Smooth muscle cell (in vitro differentiated cells): ENCODE measurements around the gene ZBTB39. TPM values are rescaled to one million over a fixed set of nuclear protein-coding genes. Genes with fewer than 3 reads are reported as not detected.

Experiments
- DNase-seq: peaks from one replicate; lab custom pipeline; 2025; ENCODE audit not compliant: unreplicated experiment; lab: John Stamatoyannopoulos, UW
- H2AFZ ChIP-seq: fragments of 200-600 bp; sonication (generic); 2 replicates; pipeline ENCODE4 v1.6.0; 2016; ENCODE audit warnings: antibody characterized with exemption, low read depth, mild to moderate bottlenecking
- H3F3A ChIP-seq: fragments of 200-600 bp; sonication (generic); 2 replicates; pipeline ENCODE4 v1.6.0; 2017; ENCODE audit warnings: antibody characterized with exemption, low read depth
- H3K27ac ChIP-seq: fragments of 200-600 bp; sonication (generic); 2 replicates; pipeline ENCODE4 v1.5.1; 2016; ENCODE audit warnings: low read depth, mild to moderate bottlenecking
- H3K27me3 ChIP-seq: fragments of 200-600 bp; sonication (generic); 2 replicates; pipeline ENCODE4 v1.6.1; 2016; ENCODE audit warnings: low read depth, mild to moderate bottlenecking
- H3K36me3 ChIP-seq: fragments of 200-600 bp; sonication (generic); 2 replicates; pipeline ENCODE4 v1.5.1; 2016; ENCODE audit warnings: low read depth
- H3K4me1 ChIP-seq: fragments of 200-600 bp; sonication (generic); 2 replicates; pipeline ENCODE4 v1.5.1; 2016; ENCODE audit warnings: low read depth
- H3K4me2 ChIP-seq: fragments of 200-600 bp; sonication (generic); 2 replicates; pipeline ENCODE4 v1.6.0; 2016; ENCODE audit warnings: mild to moderate bottlenecking
- H3K4me3 ChIP-seq: fragments of 200-600 bp; sonication (generic); 2 replicates; pipeline ENCODE4 v1.5.1; 2016; ENCODE audit warnings: mild to moderate bottlenecking
- H3K79me2 ChIP-seq: fragments of 200-600 bp; sonication (generic); 2 replicates; pipeline ENCODE4 v1.6.0; 2016; ENCODE audit warnings: low read depth, mild to moderate bottlenecking
- H3K9ac ChIP-seq: fragments of 200-600 bp; sonication (generic); 2 replicates; pipeline ENCODE4 v1.6.0; 2016; ENCODE audit warnings: low read depth
- H3K9me3 ChIP-seq: fragments of 200-600 bp; sonication (generic); replicated peaks from 2 replicates; pipeline ENCODE4 v1.5.1; 2016; ENCODE audit warnings: low read depth
- H4K20me1 ChIP-seq: fragments of 200-600 bp; sonication (generic); 2 replicates; pipeline ENCODE4 v1.6.0; 2016; ENCODE audit warnings: low read depth
- WGBS: methylation state at CpG from one replicate; pipeline ENCODE4 v1.1.7; 2016; ENCODE audit warnings: low lambda C conversion rate; 5-methylcytosine and 5-hydroxymethylcytosine counted together
- polyA plus RNA-seq: library from polyadenylated mRNA; unstranded; fragments of >200 nt; fragmentation: Nextera tagmentation; extraction: Ambion mirVana; gene quantifications from 2 replicates; pipeline ENCODE4 v1.2.1, GENCODE V29; 2016
- total RNA-seq: library from RNA; depleted of rRNA; stranded (reverse); fragments of >200 nt; gene quantifications from 2 replicates; pipeline ENCODE4 v1.2.3, GENCODE V29; 2014
- TF ChIP-seq, protein P1 (sequence below): fragments of 200-600 bp; sonication (generic); IDR thresholded peaks from 2 replicates; pipeline ENCODE4 v1.5.1; 2017; ENCODE audit warnings: borderline replicate concordance, mild to moderate bottlenecking, antibody characterized with exemption; ENCODE audit not compliant: insufficient read depth, poor library complexity, severe bottlenecking

ZBTB39 gene
- total and polyA plus RNA-seq, 2 experiments from 2014 or later = 3.6 to 8.5 TPM

- no peak overlapping the region for H2AFZ ChIP-seq
- H3K79me2 ChIP-seq = no peaks in the 10 kb centered on the region
- no peak overlapping the region for H3K9ac ChIP-seq
- peaks cover 6% of the 10 kb centered on the region for H3K4me1 ChIP-seq
- no peak overlapping the region for H3K4me3 ChIP-seq
- no peak overlapping the region for H3K4me2 ChIP-seq
- DNase-seq = no peak
- TF ChIP-seq, protein P1, sequence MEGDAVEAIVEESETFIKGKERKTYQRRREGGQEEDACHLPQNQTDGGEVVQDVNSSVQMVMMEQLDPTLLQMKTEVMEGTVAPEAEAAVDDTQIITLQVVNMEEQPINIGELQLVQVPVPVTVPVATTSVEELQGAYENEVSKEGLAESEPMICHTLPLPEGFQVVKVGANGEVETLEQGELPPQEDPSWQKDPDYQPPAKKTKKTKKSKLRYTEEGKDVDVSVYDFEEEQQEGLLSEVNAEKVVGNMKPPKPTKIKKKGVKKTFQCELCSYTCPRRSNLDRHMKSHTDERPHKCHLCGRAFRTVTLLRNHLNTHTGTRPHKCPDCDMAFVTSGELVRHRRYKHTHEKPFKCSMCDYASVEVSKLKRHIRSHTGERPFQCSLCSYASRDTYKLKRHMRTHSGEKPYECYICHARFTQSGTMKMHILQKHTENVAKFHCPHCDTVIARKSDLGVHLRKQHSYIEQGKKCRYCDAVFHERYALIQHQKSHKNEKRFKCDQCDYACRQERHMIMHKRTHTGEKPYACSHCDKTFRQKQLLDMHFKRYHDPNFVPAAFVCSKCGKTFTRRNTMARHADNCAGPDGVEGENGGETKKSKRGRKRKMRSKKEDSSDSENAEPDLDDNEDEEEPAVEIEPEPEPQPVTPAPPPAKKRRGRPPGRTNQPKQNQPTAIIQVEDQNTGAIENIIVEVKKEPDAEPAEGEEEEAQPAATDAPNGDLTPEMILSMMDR = no peak
- no peaks in the 10 kb centered on the region for H3K27me3 ChIP-seq
- peaks cover 12% of the 10 kb centered on the region for H3F3A ChIP-seq
- WGBS = 90% methylated on average over 8 of the region's 8 CpGs
- no peaks in the 10 kb centered on the region for H4K20me1 ChIP-seq
- H3K36me3 ChIP-seq = no peaks in the 10 kb centered on the region
- no peak overlapping the region for H3K27ac ChIP-seq
- H3K9me3 ChIP-seq = no peaks in the 10 kb centered on the region
Observed at GRCh38 chr12:56991319-56992246, 14.8 kb downstream of the ZBTB39 start.

DNA sequence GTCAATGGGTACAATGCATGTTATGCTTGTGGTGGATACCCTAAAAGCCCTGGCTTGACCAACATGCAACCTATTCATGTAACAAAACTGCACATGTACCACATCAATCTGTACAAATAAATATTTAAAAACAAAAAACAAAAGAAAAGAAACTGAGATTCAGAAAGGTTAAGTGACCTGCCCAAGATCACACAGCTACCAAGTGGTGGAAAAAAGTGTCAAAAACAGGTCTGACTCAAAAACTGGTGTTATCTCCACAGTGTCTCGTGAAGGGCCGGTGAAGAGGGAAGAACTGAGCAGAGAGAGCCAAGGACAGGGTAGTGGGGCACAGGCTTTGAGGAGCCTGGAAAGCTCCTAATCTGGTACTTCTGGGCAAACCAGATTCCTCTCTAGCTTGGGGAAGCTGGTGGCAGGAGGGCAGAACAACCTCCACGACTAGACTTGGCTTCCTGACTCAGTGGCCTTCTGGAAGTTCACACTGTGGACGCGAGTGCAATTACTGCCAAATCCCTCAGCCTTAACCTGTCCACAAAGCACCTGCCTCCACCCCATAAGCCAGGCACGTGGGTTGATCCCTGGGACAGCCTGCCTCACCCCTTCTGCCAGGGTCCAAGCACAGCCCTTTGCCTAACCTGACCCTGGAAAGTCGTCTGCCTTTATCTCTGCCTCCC is 15.6 kb downstream of the ZBTB39 start:
- Histone ChIP-seq H3K27ac (no peak overlapping the region), H4K20me1 (no peaks in the 10 kb centered on the region), H2AFZ (no peak overlapping the region), H3K36me3 (no peaks in the 10 kb centered on the region), H3K4me2 (no peak overlapping the region), H3K4me1 (peaks cover 6% of the 10 kb centered on the region), H3K79me2 (no peaks in the 10 kb centered on the region), H3F3A (peaks cover 19% of the 10 kb centered on the region), H3K9me3 (no peaks in the 10 kb centered on the region), H3K27me3 (no peaks in the 10 kb centered on the region), H3K9ac (no peak overlapping the region), H3K4me3 (no peak overlapping the region)
- TF ChIP-seq, protein P1 = no peak
- WGBS = 81% methylated on average over 7 of the region's 7 CpGs
- no peak for DNase-seq

DNA sequence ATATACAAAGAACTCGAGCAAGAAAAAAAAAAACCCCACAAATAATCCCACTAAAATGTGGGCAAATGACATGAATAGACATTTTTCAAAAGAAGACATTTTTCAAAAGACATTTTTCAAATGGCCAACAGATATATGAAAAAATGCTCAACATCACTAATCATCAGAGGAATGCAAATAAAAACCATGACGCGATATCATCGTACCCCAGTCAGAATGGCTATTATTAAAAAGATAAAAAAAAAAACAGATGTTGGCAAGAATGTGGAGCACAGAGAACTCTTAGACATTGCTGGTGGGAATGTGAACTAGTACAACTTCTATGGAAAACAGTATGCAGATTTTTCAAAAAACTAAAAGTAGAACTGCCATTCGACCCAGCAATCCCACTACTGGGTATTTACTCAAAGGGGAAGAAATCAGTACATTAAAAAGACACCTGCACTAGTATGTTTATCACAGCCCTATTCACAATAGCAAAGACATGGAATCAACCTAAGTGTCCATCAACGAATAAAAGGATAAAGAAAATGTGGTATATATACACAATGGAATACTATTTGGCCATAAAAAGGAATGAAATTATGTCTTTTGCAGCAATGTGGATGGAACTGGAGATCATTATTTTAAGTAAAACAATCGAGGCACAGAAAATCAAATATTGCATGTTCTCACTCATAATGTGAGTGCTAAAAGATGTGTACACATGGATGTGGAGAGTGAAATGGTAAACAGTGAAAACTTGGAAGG is 16.3 kb downstream of the ZBTB39 start:
- Histone ChIP-seq H3K9ac (no peak overlapping the region), H3K27ac (peak overlapping the region; percentile 41), H3K27me3 (no peaks in the 10 kb centered on the region), H3K9me3 (no peaks in the 10 kb centered on the region), H3K4me2 (peak overlapping the region; percentile 60), H3K4me3 (no peak overlapping the region), H3K36me3 (no peaks in the 10 kb centered on the region), H4K20me1 (no peaks in the 10 kb centered on the region), H3K79me2 (no peaks in the 10 kb centered on the region), H2AFZ (no peak overlapping the region), H3F3A (peaks cover 19% of the 10 kb centered on the region), H3K4me1 (peaks cover 6% of the 10 kb centered on the region)
- TF ChIP-seq, protein P1 = no peak
- DNase-seq = no peak
- WGBS = 76% methylated on average over 7 of the region's 7 CpGs
